AG10803 (cell line): ENCODE results near the gene ALKBH2.

Experiments used
- DNase-seq: peaks from one replicate; pipeline ENCODE4 v3.0.0; 2010; ENCODE audit warnings: low read depth
- H3K4me3 ChIP-seq: 2 replicates; pipeline ENCODE4 v1.5.1; 2011; ENCODE audit warnings: mild to moderate bottlenecking, low read length, control low read depth
- TF ChIP-seq, protein P1 (sequence below): conservative IDR thresholded peaks from 2 replicates; pipeline ENCODE4 v1.5.1; 2011; ENCODE audit warnings: mild to moderate bottlenecking, low read length, control low read depth, inconsistent platforms

Gene ALKBH2

GRCh38 chr12:109113661-109114321, 20.5 kb upstream of the ALKBH2 start:
- TF ChIP-seq, protein P1, sequence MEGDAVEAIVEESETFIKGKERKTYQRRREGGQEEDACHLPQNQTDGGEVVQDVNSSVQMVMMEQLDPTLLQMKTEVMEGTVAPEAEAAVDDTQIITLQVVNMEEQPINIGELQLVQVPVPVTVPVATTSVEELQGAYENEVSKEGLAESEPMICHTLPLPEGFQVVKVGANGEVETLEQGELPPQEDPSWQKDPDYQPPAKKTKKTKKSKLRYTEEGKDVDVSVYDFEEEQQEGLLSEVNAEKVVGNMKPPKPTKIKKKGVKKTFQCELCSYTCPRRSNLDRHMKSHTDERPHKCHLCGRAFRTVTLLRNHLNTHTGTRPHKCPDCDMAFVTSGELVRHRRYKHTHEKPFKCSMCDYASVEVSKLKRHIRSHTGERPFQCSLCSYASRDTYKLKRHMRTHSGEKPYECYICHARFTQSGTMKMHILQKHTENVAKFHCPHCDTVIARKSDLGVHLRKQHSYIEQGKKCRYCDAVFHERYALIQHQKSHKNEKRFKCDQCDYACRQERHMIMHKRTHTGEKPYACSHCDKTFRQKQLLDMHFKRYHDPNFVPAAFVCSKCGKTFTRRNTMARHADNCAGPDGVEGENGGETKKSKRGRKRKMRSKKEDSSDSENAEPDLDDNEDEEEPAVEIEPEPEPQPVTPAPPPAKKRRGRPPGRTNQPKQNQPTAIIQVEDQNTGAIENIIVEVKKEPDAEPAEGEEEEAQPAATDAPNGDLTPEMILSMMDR, result no peak
- H3K4me3 ChIP-seq, result no peak overlapping the region
- no peak for DNase-seq

DNA sequence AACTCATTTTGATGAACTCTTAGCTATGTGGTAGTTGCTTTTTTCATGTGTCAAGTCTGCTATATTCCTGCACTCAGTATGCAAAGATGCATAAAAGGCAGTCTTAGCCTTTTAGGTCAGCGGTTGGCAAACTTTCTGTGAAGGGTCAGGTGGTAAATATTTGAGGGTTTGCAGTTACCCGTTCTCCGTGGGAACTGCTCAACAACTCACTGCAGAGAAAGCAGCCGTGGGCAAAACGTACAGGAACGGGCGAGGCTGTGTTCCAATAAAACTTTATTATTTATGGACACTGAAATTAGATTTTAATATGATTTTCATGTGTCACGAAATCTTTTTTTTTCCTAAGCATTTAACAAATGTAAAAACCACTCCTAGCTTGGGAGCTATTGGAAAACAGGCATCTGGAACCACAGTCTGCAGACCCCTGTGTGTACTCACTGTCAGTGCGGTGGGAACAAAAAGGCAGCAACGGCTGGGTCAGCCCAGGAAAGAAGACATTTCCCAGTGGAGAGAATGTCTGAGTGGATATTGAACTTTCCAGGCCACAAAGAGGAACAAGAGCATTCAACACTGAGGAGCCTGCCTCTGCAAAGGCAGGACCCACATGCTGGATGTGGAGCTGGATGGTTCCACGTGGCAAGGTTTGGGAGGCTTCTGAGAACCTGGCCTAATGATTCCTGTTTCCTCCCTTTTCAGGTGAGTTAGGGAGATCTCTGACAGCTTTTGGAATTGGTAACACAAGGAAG, 19.6 kb upstream of the ALKBH2 start:
- TF ChIP-seq, protein P1, result no peak
- no peak overlapping the region for H3K4me3 ChIP-seq
- DNase-seq, result no peak

DNA sequence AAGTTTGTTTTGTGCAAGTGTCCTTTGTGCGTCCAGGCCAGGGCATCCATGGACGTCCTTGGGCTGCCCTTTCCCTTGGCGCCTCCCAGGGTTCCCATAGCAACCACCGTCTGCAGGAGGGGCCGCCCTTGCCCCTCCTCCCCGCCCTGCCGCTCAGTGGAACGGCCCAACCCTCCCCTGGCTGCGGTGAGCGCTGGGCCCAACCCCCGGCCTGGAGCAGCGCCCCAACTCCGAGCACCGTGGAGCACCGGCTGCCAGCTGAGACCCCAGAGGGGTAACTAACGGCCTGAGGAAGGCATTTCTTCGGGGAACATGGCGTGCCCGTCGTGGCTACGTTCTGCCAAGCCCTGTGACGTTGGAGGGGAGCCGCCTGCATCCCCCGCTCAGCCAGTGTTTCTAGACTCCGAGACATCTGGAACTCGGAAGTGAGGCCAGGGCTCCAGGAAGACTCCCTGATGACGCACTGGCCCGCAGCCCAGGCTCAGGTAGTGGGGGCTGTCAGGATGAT, 17.8 kb upstream of the ALKBH2 start:
- peak overlapping the region; percentile 66 for H3K4me3 ChIP-seq
- DNase-seq, result peak; percentile 80

DNA sequence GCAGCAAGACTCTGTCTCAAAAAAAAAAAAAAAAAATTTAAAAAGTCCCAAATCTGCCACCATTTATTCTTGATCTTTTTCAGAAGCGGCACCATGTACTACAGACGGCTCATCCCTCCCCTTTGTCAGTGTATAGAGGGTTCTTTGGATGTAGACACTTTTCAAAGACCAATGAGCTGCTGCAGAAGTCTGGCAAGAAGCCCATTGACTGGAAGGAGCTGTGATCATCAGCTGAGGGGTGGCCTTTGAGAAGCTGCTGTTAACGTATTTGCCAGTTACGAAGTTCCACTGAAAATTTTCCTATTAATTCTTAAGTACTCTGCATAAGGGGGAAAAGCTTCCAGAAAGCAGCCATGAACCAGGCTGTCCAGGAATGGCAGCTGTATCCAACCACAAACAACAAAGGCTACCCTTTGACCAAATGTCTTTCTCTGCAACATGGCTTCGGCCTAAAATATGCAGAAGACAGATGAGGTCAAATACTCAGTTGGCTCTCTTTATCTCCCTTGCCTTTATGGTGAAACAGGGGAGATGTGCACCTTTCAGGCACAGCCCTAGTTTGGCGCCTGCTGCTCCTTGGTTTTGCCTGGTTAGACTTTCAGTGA, 16.6 kb upstream of the ALKBH2 start:
- TF ChIP-seq, protein P1, result no peak
- no peak overlapping the region for H3K4me3 ChIP-seq
- DNase-seq, result no peak

More for the DNA sequence above, 17.8 kb upstream of the ALKBH2 start:
- TF ChIP-seq, protein P1, result no peak

GRCh38 chr12:109105176-109105575, 11.9 kb upstream of the ALKBH2 start:
- no peak for DNase-seq
- no peak overlapping the region for H3K4me3 ChIP-seq
- TF ChIP-seq, protein P1, result no peak

DNA sequence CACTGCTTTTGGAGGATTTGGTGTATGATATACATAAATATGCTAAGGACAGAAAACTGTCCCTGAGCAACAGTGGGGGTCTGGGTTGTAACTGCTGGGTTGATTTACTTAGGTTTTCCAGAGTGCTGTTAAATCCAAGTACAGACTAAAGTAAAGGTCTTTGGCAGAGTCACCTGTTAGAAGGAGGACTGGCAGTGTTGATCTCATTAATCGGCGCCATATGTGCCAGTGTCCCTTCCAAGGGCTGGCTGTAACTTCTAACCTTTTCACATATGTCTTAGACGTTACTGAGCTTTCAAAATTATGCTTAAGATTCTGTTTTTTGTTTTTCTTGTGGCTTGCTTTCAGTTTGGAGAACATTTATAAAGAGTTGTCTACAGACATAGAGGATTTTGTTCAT, 9.2 kb upstream of the ALKBH2 start:
- TF ChIP-seq, protein P1, result no peak
- H3K4me3 ChIP-seq, result no peak overlapping the region
- DNase-seq, result no peak
